Activated T-cell treated with anti-CD3 and anti-CD28 coated beads, Interleukin-2, amount 50 U/mL, for 24 hours (primary cell): ENCODE measurements around the gene CDIP1.

Experiments
- DNase-seq: peaks from one replicate; pipeline ENCODE4 v3.0.0-alpha.2; 2020
- H3K27ac Mint-ChIP-seq: 2 replicates; pipeline ENCODE4 v1.8.0; 2020; ENCODE audit warnings: mild to moderate bottlenecking, mixed read lengths
- H3K27me3 Mint-ChIP-seq: 2 replicates; pipeline ENCODE4 v1.8.0; 2020; ENCODE audit warnings: mixed read lengths
- H3K36me3 Mint-ChIP-seq: 2 replicates; pipeline ENCODE4 v1.8.0; 2020; ENCODE audit warnings: low read depth, mixed read lengths
- H3K4me1 Mint-ChIP-seq: 2 replicates; pipeline ENCODE4 v1.8.0; 2020; ENCODE audit warnings: low read depth, mixed read lengths
- H3K4me3 Mint-ChIP-seq: 2 replicates; pipeline ENCODE4 v1.8.0; 2020; ENCODE audit warnings: mild to moderate bottlenecking, moderate library complexity, mixed read lengths
- H3K9me3 Mint-ChIP-seq: 2 replicates; pipeline ENCODE4 v1.8.0; 2020; ENCODE audit warnings: mixed read lengths

The CDIP1 gene

GRCh38 chr16:4474192-4474961 is 64.2 kb downstream of the CDIP1 start, which contains the start of gene NMRAL1:
Gene NMRAL1 (minus strand): TSS chr16:4474625. CDS start chr16:4474132, 493 bp downstream.
- peak; percentile 90 for DNase-seq
- H3K36me3 Mint-ChIP-seq, result peaks cover 39% of the 10 kb centered on the region
- H3K27ac Mint-ChIP-seq, result peak within 1 kb of the TSS; percentile 92
- H3K4me3 Mint-ChIP-seq, result peak within 1 kb of the TSS; percentile 91
- H3K4me1 Mint-ChIP-seq, result peaks cover 48% of the 10 kb centered on the region
- H3K27me3 Mint-ChIP-seq, result no peaks in the 10 kb centered on the region
- H3K9me3 Mint-ChIP-seq, result peaks cover 2% of the 10 kb centered on the region

GRCh38 chr16:4472880-4473279 is 65.7 kb downstream of the CDIP1 start:
- Mint-ChIP-seq H3K27ac (peak overlapping the region; percentile 75), H3K27me3 (no peaks in the 10 kb centered on the region), H3K36me3 (peaks cover 42% of the 10 kb centered on the region), H3K9me3 (peaks cover 2% of the 10 kb centered on the region), H3K4me3 (peak overlapping the region; percentile 91), H3K4me1 (peaks cover 39% of the 10 kb centered on the region)
- no peak for DNase-seq

GRCh38 chr16:4471869-4472268 is 66.7 kb downstream of the CDIP1 start:
- Mint-ChIP-seq H3K4me1 (peaks cover 35% of the 10 kb centered on the region), H3K9me3 (peaks cover 2% of the 10 kb centered on the region), H3K27ac (peak overlapping the region; percentile 56), H3K36me3 (peaks cover 43% of the 10 kb centered on the region), H3K4me3 (no peak overlapping the region), H3K27me3 (no peaks in the 10 kb centered on the region)
- no peak for DNase-seq

GRCh38 chr16:4468972-4469371 is 69.6 kb downstream of the CDIP1 start:
- no peak for DNase-seq
- Mint-ChIP-seq H3K36me3 (peaks cover 63% of the 10 kb centered on the region), H3K4me1 (peaks cover 41% of the 10 kb centered on the region), H3K27me3 (no peaks in the 10 kb centered on the region), H3K4me3 (no peak overlapping the region), H3K27ac (peak overlapping the region; percentile 53), H3K9me3 (no peaks in the 10 kb centered on the region)

- Mint-ChIP-seq H3K4me1 (peaks cover 36% of the 10 kb centered on the region), H3K27me3 (no peaks in the 10 kb centered on the region), H3K4me3 (no peak overlapping the region), H3K27ac (no peak overlapping the region), H3K36me3 (peaks cover 71% of the 10 kb centered on the region), H3K9me3 (no peaks in the 10 kb centered on the region)
- no peak for DNase-seq
These were observed 70.7 kb downstream of the CDIP1 start for GRCh38 chr16:4467916-4468315.

GRCh38 chr16:4465977-4466779 is 72.4 kb downstream of the CDIP1 start:
- H3K27ac Mint-ChIP-seq, result peak overlapping the region; percentile 88
- H3K4me3 Mint-ChIP-seq, result peak overlapping the region; percentile 25
- peak; percentile 74 for DNase-seq
- peaks cover 79% of the 10 kb centered on the region for H3K36me3 Mint-ChIP-seq
- H3K9me3 Mint-ChIP-seq, result no peaks in the 10 kb centered on the region
- H3K27me3 Mint-ChIP-seq, result no peaks in the 10 kb centered on the region
- peaks cover 25% of the 10 kb centered on the region for H3K4me1 Mint-ChIP-seq

- H3K27ac Mint-ChIP-seq, result peak overlapping the region; percentile 78
- peaks cover 29% of the 10 kb centered on the region for H3K4me1 Mint-ChIP-seq
- DNase-seq, result no peak
- H3K27me3 Mint-ChIP-seq, result no peaks in the 10 kb centered on the region
- H3K9me3 Mint-ChIP-seq, result no peaks in the 10 kb centered on the region
- H3K4me3 Mint-ChIP-seq, result no peak overlapping the region
- peaks cover 88% of the 10 kb centered on the region for H3K36me3 Mint-ChIP-seq
These were observed 74.9 kb downstream of the CDIP1 start for GRCh38 chr16:4463522-4464163.

- Mint-ChIP-seq H3K36me3 (peaks cover 91% of the 10 kb centered on the region), H3K27ac (peak overlapping the region; percentile 79), H3K27me3 (no peaks in the 10 kb centered on the region), H3K4me1 (peaks cover 26% of the 10 kb centered on the region), H3K4me3 (no peak overlapping the region), H3K9me3 (no peaks in the 10 kb centered on the region)
- DNase-seq, result no peak
These were observed 77.1 kb downstream of the CDIP1 start for GRCh38 chr16:4461250-4462085.

- H3K9me3 Mint-ChIP-seq, result no peaks in the 10 kb centered on the region
- H3K4me1 Mint-ChIP-seq, result peaks cover 20% of the 10 kb centered on the region
- no peaks in the 10 kb centered on the region for H3K27me3 Mint-ChIP-seq
- DNase-seq, result no peak
- H3K27ac Mint-ChIP-seq, result peak overlapping the region; percentile 79
- no peak overlapping the region for H3K4me3 Mint-ChIP-seq
- peaks cover 91% of the 10 kb centered on the region for H3K36me3 Mint-ChIP-seq
These were observed 77.7 kb downstream of the CDIP1 start for GRCh38 chr16:4460936-4461249.
